ENCODE measurements around the gene ADGRF3.
"Not testable (repeated sequence)": the region's sequence is repeated elsewhere in the genome, so short reads cannot be mapped to it uniquely, and the experiment has no call there.

ADGRF3 gene

DNA sequence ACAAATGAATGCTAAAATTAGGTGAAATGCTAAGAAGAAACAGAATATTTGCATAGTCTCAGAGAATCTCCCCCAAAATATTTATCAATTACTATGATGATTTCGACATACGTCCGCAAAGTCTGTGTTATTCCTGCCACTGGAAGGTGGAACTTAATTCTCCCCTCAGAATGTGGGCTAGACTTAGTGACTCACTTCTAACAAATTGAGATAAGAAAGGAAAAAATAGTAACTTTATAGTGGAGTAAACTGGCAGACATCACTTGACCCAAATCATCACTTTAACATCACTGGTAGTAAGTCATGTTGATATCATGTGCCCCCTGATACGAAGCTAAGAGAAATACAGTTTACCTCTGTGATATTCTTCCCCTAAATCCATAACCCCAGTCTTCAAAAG, 78.4 kb downstream of the ADGRF3 start:
- no peak for DNase-seq (ENCODE audit: low read depth)
- TF ChIP-seq, protein P1, sequence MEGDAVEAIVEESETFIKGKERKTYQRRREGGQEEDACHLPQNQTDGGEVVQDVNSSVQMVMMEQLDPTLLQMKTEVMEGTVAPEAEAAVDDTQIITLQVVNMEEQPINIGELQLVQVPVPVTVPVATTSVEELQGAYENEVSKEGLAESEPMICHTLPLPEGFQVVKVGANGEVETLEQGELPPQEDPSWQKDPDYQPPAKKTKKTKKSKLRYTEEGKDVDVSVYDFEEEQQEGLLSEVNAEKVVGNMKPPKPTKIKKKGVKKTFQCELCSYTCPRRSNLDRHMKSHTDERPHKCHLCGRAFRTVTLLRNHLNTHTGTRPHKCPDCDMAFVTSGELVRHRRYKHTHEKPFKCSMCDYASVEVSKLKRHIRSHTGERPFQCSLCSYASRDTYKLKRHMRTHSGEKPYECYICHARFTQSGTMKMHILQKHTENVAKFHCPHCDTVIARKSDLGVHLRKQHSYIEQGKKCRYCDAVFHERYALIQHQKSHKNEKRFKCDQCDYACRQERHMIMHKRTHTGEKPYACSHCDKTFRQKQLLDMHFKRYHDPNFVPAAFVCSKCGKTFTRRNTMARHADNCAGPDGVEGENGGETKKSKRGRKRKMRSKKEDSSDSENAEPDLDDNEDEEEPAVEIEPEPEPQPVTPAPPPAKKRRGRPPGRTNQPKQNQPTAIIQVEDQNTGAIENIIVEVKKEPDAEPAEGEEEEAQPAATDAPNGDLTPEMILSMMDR (conservative IDR thresholded peaks at IDR 0.05; ENCODE audit: low read length) = no peak
- H3K4me3 ChIP-seq (ENCODE audit: low read length) = no peak overlapping the region

DNA sequence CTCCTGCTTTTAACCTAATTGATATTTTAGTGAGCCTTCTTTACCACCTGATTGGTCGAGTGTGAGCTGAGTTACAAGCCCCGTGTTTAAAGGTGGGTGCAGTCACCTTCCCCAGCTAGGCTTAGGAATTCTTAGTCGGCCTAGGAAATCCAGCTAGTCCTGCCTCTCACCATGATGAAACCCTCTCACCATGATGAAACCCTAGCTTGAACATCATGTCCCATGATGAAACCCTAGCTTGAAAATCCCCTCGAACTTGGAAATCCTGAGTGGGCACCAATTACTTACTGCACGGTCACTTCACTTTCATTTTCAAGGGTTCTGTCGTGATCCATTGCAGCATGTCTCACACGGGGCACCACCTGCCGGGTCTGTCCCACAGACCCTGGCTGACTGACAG, 87.8 kb downstream of the ADGRF3 start:
- H3K4me3 ChIP-seq (ENCODE audit: low read length) = not testable (repeated sequence)

More for the DNA sequence above, 87.8 kb downstream of the ADGRF3 start:
- not testable (repeated sequence) for DNase-seq (ENCODE audit: low read depth)

Measured in AG10803 (cell line).